H1 (cell line): ENCODE measurements around the gene RHO. TPM values are rescaled to one million over a fixed set of nuclear protein-coding genes. Genes with fewer than 3 reads are reported as not detected.

Source experiments
- BACH1 ChIP-seq: IDR thresholded peaks from 2 replicates; pipeline ENCODE4 v1.6.1; 2012; ENCODE audit warnings: low read length, improper control_type of control experiment
- BRCA1 ChIP-seq: IDR thresholded peaks from 2 replicates; pipeline ENCODE4 v1.6.1; 2012; ENCODE audit warnings: low read depth, low read length, improper control_type of control experiment
- CBX8 ChIP-seq: fragments of 300-800, 300-1000 bp; sonication (generic); IDR thresholded peaks from 2 replicates; pipeline ENCODE4 v1.7.1; 2016; ENCODE audit warnings: low read depth, low read length, borderline replicate concordance
- CEBPB ChIP-seq: IDR thresholded peaks from 2 replicates; pipeline ENCODE4 v1.6.1; 2012; ENCODE audit warnings: low read depth, low read length
- CHD7 ChIP-seq: fragments of 300-600 bp; sonication (generic); IDR thresholded peaks from 2 replicates; pipeline ENCODE4 v1.7.1; 2012; ENCODE audit warnings: low read length, moderate library complexity, mild to moderate bottlenecking, inconsistent platforms; ENCODE audit not compliant: insufficient replicate concordance
- CREB1 ChIP-seq: IDR thresholded peaks from 2 replicates; pipeline ENCODE4 v1.6.1; 2012; ENCODE audit warnings: inconsistent platforms
- KDM1A ChIP-seq: fragments of 200-600, 300-600 bp; sonication (generic); IDR thresholded peaks from 2 replicates; pipeline ENCODE4 v1.7.1; 2016; ENCODE audit warnings: mild to moderate bottlenecking, low read length, borderline replicate concordance
- NRF1 ChIP-seq: IDR thresholded peaks from 2 replicates; pipeline ENCODE4 v1.6.1; 2011; ENCODE audit warnings: mild to moderate bottlenecking, low read depth, low read length, improper control_type of control experiment
- RNF2 ChIP-seq: fragments of 200-900, 300-1000 bp; sonication (generic); IDR thresholded peaks from 2 replicates; pipeline ENCODE4 v1.7.1; 2016; ENCODE audit warnings: borderline replicate concordance, low read depth, mild to moderate bottlenecking, antibody characterized with exemption, low read length; ENCODE audit not compliant: poor library complexity, severe bottlenecking; ENCODE audit errors: missing control alignments
- TAF1 ChIP-seq: IDR thresholded peaks from 2 replicates; pipeline ENCODE4 v1.6.1; 2011; ENCODE audit warnings: mild to moderate bottlenecking, low read depth, low read length
- TAF7 ChIP-seq: optimal IDR thresholded peaks from 2 replicates; pipeline ENCODE3; 2011; ENCODE audit warnings: low read depth, mild to moderate bottlenecking, inconsistent platforms, low read length, moderate library complexity, borderline replicate concordance
- polyA plus RNA-seq, 7 experiments: library from polyadenylated mRNA; depleted of rRNA in 3 of 7; stranded (reverse) in 5 of 7; unstranded in 2 of 7; fragments of >200 nt in 5 of 7; fragments of 200-250 nt in 2 of 7; gene quantifications; 1 replicate in 5 of 7; 2 replicates in 1 of 7; 4 replicates in 1 of 7; pipeline versions ENCODE4 v1.2.1 to v1.2.3, GENCODE V29; 2011 to 2013; ENCODE audit warnings: missing spikeins in 2 of 7, mixed read lengths in 2 of 7
- total RNA-seq: library from RNA; stranded (reverse); fragmentation: NEBNext Ultra II Directional; extraction: Animal tissue kit (Norgen Biotek cat#: 25700); gene quantifications from 2 replicates; pipeline ENCODE4 v1.2.1, GENCODE V29; 2021

RHO gene
- total and polyA plus RNA-seq, 2 of the 8 experiments (the other 6 are each of a cell fraction or from before 2014, with no cell fraction given) = not detected

GRCh38 chr3:129502641-129503408, 25.6 kb upstream of the RHO start (continued):
- no peak for TF ChIP-seq CHD7
- no peak for TF ChIP-seq RNF2
- no peak for TF ChIP-seq TAF7
- no peak for TF ChIP-seq CEBPB
- no peak for TF ChIP-seq CBX8
- no peak for TF ChIP-seq CREB1
- no peak for TF ChIP-seq NRF1
- TF ChIP-seq TAF1 = no peak
- no peak for TF ChIP-seq BRCA1
- TF ChIP-seq BACH1 = no peak
- TF ChIP-seq KDM1A = no peak
